Measurements from ENCODE around the gene GRB2. TPM values are rescaled to one million over a fixed set of nuclear protein-coding genes. Genes with fewer than 3 reads are reported as not detected.
A peak's percentile ranks its signal among the peaks of the same experiment; 100 is the strongest.
"Not testable (repeated sequence)": the region's sequence is repeated elsewhere in the genome, so short reads cannot be mapped to it uniquely, and the experiment has no call there.

Gene GRB2
- total and polyA plus RNA-seq, 5 donors: 66.7 to 150 (median 114) TPM

GRCh38 chr17:75384751-75385150 is 20.7 kb downstream of the GRB2 start:
- Histone ChIP-seq H3K27me3 (ENCODE audit: control insufficient read depth, insufficient read depth) (no peaks in the 10 kb centered on the region), H3K4me3 (ENCODE audit: low read length) (no peak overlapping the region), H3K9me3 (ENCODE audit: control insufficient read depth, low read length) (no peaks in the 10 kb centered on the region), H3K4me1 (ENCODE audit: control insufficient read depth, insufficient read depth, low read length) (peaks cover 3% of the 10 kb centered on the region), H3K27ac (ENCODE audit: low read length) (no peak overlapping the region)
- ATAC-seq: no peak
- no peak for DNase-seq
- intact Hi-C loops (cut with DNase I): no loop called here
- WGBS: 97% methylated on average over 8 of the region's 8 CpGs

GRCh38 chr17:75383842-75384195 is 21.7 kb downstream of the GRB2 start:
- 85% methylated on average over 5 of the region's 5 CpGs for WGBS
- no peak for ATAC-seq
- Histone ChIP-seq H3K27ac (ENCODE audit: low read length) (no peak overlapping the region), H3K9me3 (ENCODE audit: control insufficient read depth, low read length) (no peaks in the 10 kb centered on the region), H3K27me3 (ENCODE audit: control insufficient read depth, insufficient read depth) (no peaks in the 10 kb centered on the region), H3K4me1 (ENCODE audit: control insufficient read depth, insufficient read depth, low read length) (peaks cover 3% of the 10 kb centered on the region), H3K4me3 (ENCODE audit: low read length) (no peak overlapping the region)
- DNase-seq: no peak
- intact Hi-C loops (cut with DNase I): no loop called here

- ATAC-seq: no peak
- DNase-seq: no peak
- Histone ChIP-seq H3K4me1 (ENCODE audit: control insufficient read depth, insufficient read depth, low read length) (peaks cover 3% of the 10 kb centered on the region), H3K4me3 (ENCODE audit: low read length) (no peak overlapping the region), H3K27me3 (ENCODE audit: control insufficient read depth, insufficient read depth) (no peaks in the 10 kb centered on the region), H3K27ac (ENCODE audit: low read length) (no peak overlapping the region), H3K9me3 (ENCODE audit: control insufficient read depth, low read length) (no peaks in the 10 kb centered on the region)
- WGBS: 85% methylated on average over 3 of the region's 3 CpGs
- intact Hi-C loops (cut with DNase I): no loop called here
Observed at GRCh38 chr17:75380750-75381149, 24.7 kb downstream of the GRB2 start.

GRCh38 chr17:75380315-75380714 is 25.2 kb downstream of the GRB2 start:
- ATAC-seq (no peak), DNase-seq (no peak)
- Histone ChIP-seq H3K4me1 (ENCODE audit: control insufficient read depth, insufficient read depth, low read length) (peaks cover 3% of the 10 kb centered on the region), H3K27ac (ENCODE audit: low read length) (no peak overlapping the region), H3K4me3 (ENCODE audit: low read length) (no peak overlapping the region), H3K9me3 (ENCODE audit: control insufficient read depth, low read length) (no peaks in the 10 kb centered on the region), H3K27me3 (ENCODE audit: control insufficient read depth, insufficient read depth) (no peaks in the 10 kb centered on the region)
- intact Hi-C loops (cut with DNase I): no loop called here

GRCh38 chr17:75379426-75379825 is 26.1 kb downstream of the GRB2 start:
- H3K4me1 ChIP-seq (ENCODE audit: control insufficient read depth, insufficient read depth, low read length); intact Hi-C loops (cut with DNase I); H3K4me3 ChIP-seq (ENCODE audit: low read length); H3K27ac ChIP-seq (ENCODE audit: low read length); H3K9me3 ChIP-seq (ENCODE audit: control insufficient read depth, low read length); ATAC-seq; DNase-seq; H3K27me3 ChIP-seq (ENCODE audit: control insufficient read depth, insufficient read depth): not testable (repeated sequence)
- WGBS: 85% methylated on average over 1 of the region's 1 CpG

GRCh38 chr17:75373280-75373679 is 32.2 kb downstream of the GRB2 start:
- H3K27me3 ChIP-seq (ENCODE audit: control insufficient read depth, insufficient read depth): no peaks in the 10 kb centered on the region
- peak; percentile 22 to 55 for ATAC-seq
- WGBS: 54% methylated on average over 4 of the region's 4 CpGs
- intact Hi-C loops (cut with DNase I): no loop called here
- no peak overlapping the region for H3K4me3 ChIP-seq (ENCODE audit: low read length)
- H3K27ac ChIP-seq (ENCODE audit: low read length): no peak overlapping the region
- DNase-seq: no peak
- H3K4me1 ChIP-seq (ENCODE audit: control insufficient read depth, insufficient read depth, low read length): peaks cover 14% of the 10 kb centered on the region
- H3K9me3 ChIP-seq (ENCODE audit: control insufficient read depth, low read length): no peaks in the 10 kb centered on the region

- no peak overlapping the region for H3K4me3 ChIP-seq (ENCODE audit: low read length)
- WGBS: 85% methylated on average over 5 of the region's 5 CpGs
Observed at GRCh38 chr17:75371981-75372380, 33.5 kb downstream of the GRB2 start.

GRCh38 chr17:75371339-75371738 is 34.1 kb downstream of the GRB2 start:
- intact Hi-C loops (cut with DNase I): no loop called here
- Histone ChIP-seq H3K9me3 (ENCODE audit: control insufficient read depth, low read length) (no peaks in the 10 kb centered on the region), H3K27ac (ENCODE audit: low read length) (peak overlapping the region; percentile 30), H3K4me1 (ENCODE audit: control insufficient read depth, insufficient read depth, low read length) (peaks cover 15% of the 10 kb centered on the region), H3K4me3 (ENCODE audit: low read length) (no peak overlapping the region), H3K27me3 (ENCODE audit: control insufficient read depth, insufficient read depth) (no peaks in the 10 kb centered on the region)
- peak in 1 of 2 donors; percentile 39 for ATAC-seq
- WGBS: 80% methylated on average over 6 of the region's 6 CpGs
- no peak for DNase-seq

More at GRCh38 chr17:75371981-75372380, 33.5 kb downstream of the GRB2 start:
- Histone ChIP-seq H3K27me3 (ENCODE audit: control insufficient read depth, insufficient read depth) (no peaks in the 10 kb centered on the region), H3K9me3 (ENCODE audit: control insufficient read depth, low read length) (no peaks in the 10 kb centered on the region), H3K27ac (ENCODE audit: low read length) (no peak overlapping the region), H3K4me1 (ENCODE audit: control insufficient read depth, insufficient read depth, low read length) (peaks cover 15% of the 10 kb centered on the region)
- ATAC-seq: no peak
- DNase-seq: no peak
- intact Hi-C loops (cut with DNase I): no loop called here

GRCh38 chr17:75370286-75370915 is 35.1 kb downstream of the GRB2 start:
- Histone ChIP-seq H3K4me1 (ENCODE audit: control insufficient read depth, insufficient read depth, low read length) (peaks cover 18% of the 10 kb centered on the region), H3K27me3 (ENCODE audit: control insufficient read depth, insufficient read depth) (no peaks in the 10 kb centered on the region)
- peak; percentile 33 to 74 (median 63) for DNase-seq

GRCh38 chr17:75367838-75368789 is 37.4 kb downstream of the GRB2 start:
- H3K9me3 ChIP-seq (ENCODE audit: control insufficient read depth, low read length); H3K4me3 ChIP-seq (ENCODE audit: low read length); intact Hi-C loops (cut with DNase I); DNase-seq; ATAC-seq; H3K27me3 ChIP-seq (ENCODE audit: control insufficient read depth, insufficient read depth); H3K27ac ChIP-seq (ENCODE audit: low read length): not testable (repeated sequence)
- 79% methylated on average over 25 of the region's 25 CpGs for WGBS
- H3K4me1 ChIP-seq (ENCODE audit: control insufficient read depth, insufficient read depth, low read length): peaks cover 16% of the 10 kb centered on the region

More at GRCh38 chr17:75370286-75370915, 35.1 kb downstream of the GRB2 start:
- ATAC-seq: peak; percentile 74 to 83
- WGBS: 50% methylated on average over 8 of the region's 8 CpGs
- Histone ChIP-seq H3K9me3 (ENCODE audit: control insufficient read depth, low read length) (no peaks in the 10 kb centered on the region), H3K4me3 (ENCODE audit: low read length) (no peak overlapping the region), H3K27ac (ENCODE audit: low read length) (peak overlapping the region; percentile 25)
- intact Hi-C loops (cut with DNase I): no loop called here

GRCh38 chr17:75367312-75367711 is 38.2 kb downstream of the GRB2 start:
- no peaks in the 10 kb centered on the region for H3K9me3 ChIP-seq (ENCODE audit: control insufficient read depth, low read length)
- peaks cover 16% of the 10 kb centered on the region for H3K4me1 ChIP-seq (ENCODE audit: control insufficient read depth, insufficient read depth, low read length)
- WGBS: 94% methylated on average over 1 of the region's 1 CpG
- ATAC-seq (no peak), DNase-seq (no peak)
- H3K4me3 ChIP-seq (ENCODE audit: low read length): no peak overlapping the region
- H3K27ac ChIP-seq (ENCODE audit: low read length): no peak overlapping the region
- intact Hi-C loops (cut with DNase I): no loop called here
- no peaks in the 10 kb centered on the region for H3K27me3 ChIP-seq (ENCODE audit: control insufficient read depth, insufficient read depth)
